Left lung (tissue), 10 donors: ENCODE measurements around the gene IGFLR1. TPM values are rescaled to one million over a fixed set of nuclear protein-coding genes. Genes with fewer than 3 reads are reported as not detected.

Experiments
- ATAC-seq: fragments of 200-7000 bp; cut with Tn5 transposase; one replicate; pipeline ENCODE4 v1.9.1; 2020; ENCODE audit warnings: moderate library complexity
- DNase-seq, 4 donors: peaks; one replicate each; pipeline ENCODE4 v3.0.0-alpha.2; 2013 to 2020
- H3K27ac ChIP-seq, 2 donors: fragments of 200-600 bp; sonication (generic) in 1 of 2; one replicate each; pipeline versions ENCODE4 v1.5.0 to v1.8.0; 2020 to 2021
- H3K27me3 ChIP-seq, 2 donors: fragments of 200-600 bp; sonication (generic) in 1 of 2; one replicate each; pipeline versions ENCODE4 v1.5.0 to v1.8.0; 2020 to 2021
- H3K36me3 ChIP-seq, 2 donors: fragments of 200-600 bp; sonication (generic) in 1 of 2; one replicate each; pipeline versions ENCODE4 v1.5.0 to v1.8.0; 2020 to 2021
- H3K4me1 ChIP-seq, 2 donors: fragments of 200-600 bp; one replicate each; pipeline ENCODE4 v1.8.0; 2021
- H3K4me3 ChIP-seq, 2 donors: fragments of 200-600 bp; sonication (generic) in 1 of 2; one replicate each; pipeline versions ENCODE4 v1.5.0 to v1.8.0; 2020 to 2021; ENCODE audit warnings: mild to moderate bottlenecking in 1 of 2
- H3K9me3 ChIP-seq, 2 donors: fragments of 200-600 bp; sonication (generic) in 1 of 2; one replicate each; pipeline versions ENCODE4 v1.5.0 to v1.8.0; 2020 to 2021
- CTCF ChIP-seq, 2 donors: fragments of 200-600 bp; sonication (generic) in 1 of 2; IDR thresholded peaks; one replicate each; pipeline versions ENCODE4 v1.5.0 to v1.8.0; 2021; ENCODE audit warnings: antibody characterized with exemption in 2 of 2
- intact Hi-C, 2 donors: fragments of 100-400 bp; cut with DNase I; formaldehyde crosslinking; loops; one replicate each; pipeline versions ENCODE4 v1.11.2 to v1.14.2; 2022
- polyA plus RNA-seq, 6 donors: library from polyadenylated mRNA; unstranded; fragments of 120-200 nt; gene quantifications; one replicate each; pipeline ENCODE4 v1.2.1, GENCODE V29; 2013; ENCODE audit not compliant: insufficient read length in 6 of 6
- total RNA-seq, 2 donors: library from RNA; stranded (reverse); fragmentation: NEBNext Ultra II Directional; extraction: Animal tissue kit (Norgen Biotek cat#: 25700); gene quantifications; one replicate each; pipeline ENCODE4 v1.2.1, GENCODE V29; 2021
- donor health status: DM: no; HTN: yes; CAD: no.
- donor health status: DM: no; HTN: no; CAD: no.

Gene IGFLR1
- total and polyA plus RNA-seq, 8 donors, result 2.0 to 25.8 (median 5.6) TPM

GRCh38 chr19:35754370-35755130, 12.3 kb upstream of the IGFLR1 start:
- Histone ChIP-seq H3K27ac (no peak overlapping the region), H3K4me1 (peaks cover 13 to 45% of the 10 kb centered on the region in 2 donors), H3K27me3 (peaks cover 0 to 21% of the 10 kb centered on the region in 2 donors), H3K9me3 (no peaks in the 10 kb centered on the region), H3K4me3 (no peak overlapping the region), H3K36me3 (peaks cover 0 to 40% of the 10 kb centered on the region in 2 donors)
- TF ChIP-seq CTCF (IDR thresholded peaks at IDR 0.05), result no peak
- ATAC-seq (no peak), DNase-seq (no peak)
- intact Hi-C loops, result no loop called here

DNA sequence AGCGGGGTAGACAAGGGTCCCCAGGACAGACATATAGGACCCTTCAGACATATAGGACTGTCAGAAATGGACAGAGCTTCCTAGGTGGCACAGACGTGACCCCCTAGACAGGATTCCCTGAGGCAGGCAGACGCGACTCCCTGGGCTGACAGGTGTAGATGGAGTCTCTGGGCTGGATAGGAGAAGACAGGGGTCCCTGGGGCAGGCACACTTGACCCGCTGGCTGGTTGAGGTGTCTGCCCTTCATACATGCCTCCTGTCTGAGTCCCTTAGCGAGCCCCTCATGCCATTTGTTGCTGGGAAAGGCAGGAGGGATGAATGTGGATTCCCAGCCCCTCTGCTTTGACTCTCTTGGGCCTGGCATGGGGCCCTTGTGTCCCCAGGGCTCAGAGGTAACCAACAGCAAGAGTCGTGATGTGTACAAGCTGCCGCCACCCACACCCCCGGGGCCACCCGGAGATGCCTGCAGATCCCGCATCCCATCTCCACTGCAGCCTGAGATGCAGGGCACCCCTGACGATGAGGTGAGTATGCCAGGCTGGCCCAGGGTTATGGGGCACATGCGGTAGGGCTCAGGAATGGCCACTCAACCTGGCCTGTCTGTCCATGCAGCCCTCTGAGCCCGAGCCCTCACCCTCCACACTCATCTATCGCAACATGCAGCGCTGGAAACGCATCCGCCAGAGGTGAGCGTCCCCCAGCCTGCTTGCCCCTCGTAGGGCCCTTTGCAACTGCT, 11.6 kb upstream of the IGFLR1 start:
- H3K27ac ChIP-seq, result no peak overlapping the region
- ATAC-seq (no peak), DNase-seq (no peak)
- no peak for TF ChIP-seq CTCF (IDR thresholded peaks at IDR 0.05)
- peaks cover 0 to 21% of the 10 kb centered on the region in 2 donors for H3K27me3 ChIP-seq
- no peaks in the 10 kb centered on the region for H3K9me3 ChIP-seq
- H3K36me3 ChIP-seq, result peaks cover 0 to 40% of the 10 kb centered on the region in 2 donors
- H3K4me1 ChIP-seq, result peaks cover 11 to 45% of the 10 kb centered on the region in 2 donors
- intact Hi-C loops, result no loop called here
- no peak overlapping the region for H3K4me3 ChIP-seq

DNA sequence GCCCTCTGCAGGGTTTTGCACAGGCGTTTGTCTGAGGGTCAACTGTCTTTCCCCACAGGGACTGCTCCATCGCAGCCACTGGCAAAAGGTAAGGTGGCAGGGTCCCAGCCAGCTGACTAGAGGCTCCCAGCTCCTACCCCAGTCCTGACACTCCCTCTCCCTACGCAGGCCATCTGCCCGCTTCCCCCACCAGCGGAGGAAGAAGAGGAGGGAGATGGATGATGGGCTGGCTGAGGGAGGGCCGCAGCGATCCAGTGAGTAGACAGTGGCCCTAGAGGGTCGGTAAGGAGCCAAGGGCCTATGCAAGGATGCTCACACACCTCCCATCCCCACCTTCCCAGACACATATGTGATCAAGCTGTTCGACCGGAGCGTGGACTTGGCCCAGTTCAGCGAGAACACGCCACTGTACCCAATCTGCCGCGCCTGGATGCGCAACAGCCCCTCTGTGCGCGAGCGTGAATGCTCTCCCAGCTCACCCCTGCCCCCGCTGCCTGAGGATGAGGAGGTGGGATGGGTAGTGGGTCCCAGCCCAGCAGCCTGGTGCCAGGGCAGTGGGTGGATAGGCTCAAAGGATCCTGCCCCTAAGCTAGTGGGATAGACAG, 10.6 kb upstream of the IGFLR1 start:
- no peak for DNase-seq
- ATAC-seq, result no peak

DNA sequence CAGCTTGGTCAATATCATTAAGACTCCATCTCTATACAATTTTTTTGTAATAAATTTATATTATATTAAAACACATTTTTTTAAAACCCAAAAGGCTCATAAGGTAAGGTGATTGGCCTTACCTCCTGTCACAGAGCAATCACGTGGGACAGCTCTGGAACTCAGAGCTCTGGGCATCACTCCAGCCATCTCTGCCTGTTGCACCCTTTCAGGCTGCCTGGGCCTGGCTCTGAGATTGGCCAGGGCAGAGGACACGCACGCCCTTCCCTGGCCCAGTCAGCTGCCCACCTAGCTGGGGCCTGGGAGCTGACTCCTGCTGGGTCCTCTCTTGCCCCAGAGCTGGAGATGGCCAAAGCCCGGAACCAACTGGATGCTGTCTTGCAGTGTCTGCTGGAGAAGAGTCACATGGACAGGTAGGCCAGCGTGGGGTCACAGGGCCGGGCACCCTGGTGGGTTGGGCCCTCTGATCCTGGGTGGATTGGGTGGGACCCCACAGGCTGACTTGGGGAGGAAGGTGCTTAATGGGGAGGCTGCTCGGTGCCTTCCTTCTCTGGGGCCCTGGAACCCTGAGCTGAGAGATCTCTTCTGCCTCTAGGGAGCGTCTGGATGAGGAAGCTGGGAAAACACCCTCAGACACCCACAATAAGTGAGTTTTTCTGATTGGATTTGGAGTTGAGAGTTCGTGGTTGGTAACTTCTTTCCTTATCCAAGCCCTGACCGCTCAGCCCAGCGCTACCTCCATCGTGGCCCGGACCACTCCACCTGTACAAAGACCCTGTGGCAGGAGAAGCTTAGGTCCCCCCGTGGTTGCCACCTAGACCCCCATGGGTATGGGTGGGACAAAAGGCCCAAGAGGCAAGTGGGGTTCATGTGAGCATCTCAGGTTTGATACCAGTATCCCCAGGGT, 9.8 kb upstream of the IGFLR1 start:
- TF ChIP-seq CTCF (IDR thresholded peaks at IDR 0.05), result no peak
- peaks cover 0 to 21% of the 10 kb centered on the region in 2 donors for H3K27me3 ChIP-seq
- H3K27ac ChIP-seq, result no peak overlapping the region
- peaks cover 0 to 40% of the 10 kb centered on the region in 2 donors for H3K36me3 ChIP-seq
- intact Hi-C loops, result no loop called here
- no peak overlapping the region for H3K4me3 ChIP-seq
- no peaks in the 10 kb centered on the region for H3K9me3 ChIP-seq
- no peak for ATAC-seq
- no peak for DNase-seq
- peaks cover 5 to 46% of the 10 kb centered on the region in 2 donors for H3K4me1 ChIP-seq

More for the DNA sequence above, 10.6 kb upstream of the IGFLR1 start:
- H3K36me3 ChIP-seq, result peaks cover 0 to 40% of the 10 kb centered on the region in 2 donors
- no peak for TF ChIP-seq CTCF (IDR thresholded peaks at IDR 0.05)
- H3K4me3 ChIP-seq, result no peak overlapping the region
- peaks cover 9 to 43% of the 10 kb centered on the region in 2 donors for H3K4me1 ChIP-seq
- intact Hi-C loops, result no loop called here
- H3K9me3 ChIP-seq, result no peaks in the 10 kb centered on the region
- H3K27ac ChIP-seq, result no peak overlapping the region
- peaks cover 0 to 21% of the 10 kb centered on the region in 2 donors for H3K27me3 ChIP-seq
